Bronchial epithelial cell (primary cell): Measurements from ENCODE around the gene FOXRED2. TPM values are rescaled to one million over a fixed set of nuclear protein-coding genes. Genes with fewer than 3 reads are reported as not detected.
"Not testable (repeated sequence)": the region's sequence is repeated elsewhere in the genome, so short reads cannot be mapped to it uniquely, and the experiment has no call there.

Source experiments
- DNase-seq: peaks from one replicate; pipeline ENCODE4 v3.0.0-alpha.2; 2010; ENCODE audit warnings: low read depth
- FAIRE-seq: peaks from 2 replicates; lab custom pipeline; 2011; peaks lifted over from hg19 to GRCh38; lab: Jason Lieb, UNC
- H3K27me3 ChIP-seq: 2 replicates; pipeline ENCODE4 v1.5.1; 2011; ENCODE audit warnings: low read length; ENCODE audit not compliant: control insufficient read depth, insufficient read depth
- H3K36me3 ChIP-seq: 2 replicates; pipeline ENCODE4 v1.5.1; 2011; ENCODE audit warnings: low read length; ENCODE audit not compliant: control insufficient read depth, insufficient read depth
- H3K4me3 ChIP-seq: 2 replicates; pipeline ENCODE4 v1.5.1; 2011; ENCODE audit warnings: mild to moderate bottlenecking, low read depth, low read length, control low read depth
- total RNA-seq: library from RNA; depleted of rRNA; stranded (reverse); fragments of >200 nt; gene quantifications from 2 replicates; pipeline ENCODE4 v1.2.1, GENCODE V29; 2014
- TF ChIP-seq, protein P1 (sequence below): IDR thresholded peaks from 2 replicates; pipeline ENCODE4 v1.5.1; 2011; ENCODE audit warnings: mild to moderate bottlenecking, moderate library complexity, low read length, control low read depth, inconsistent platforms; ENCODE audit not compliant: insufficient read depth, severe bottlenecking

The FOXRED2 gene
- total RNA-seq, 1 donor from 2014 or later = 1.6 TPM

DNA sequence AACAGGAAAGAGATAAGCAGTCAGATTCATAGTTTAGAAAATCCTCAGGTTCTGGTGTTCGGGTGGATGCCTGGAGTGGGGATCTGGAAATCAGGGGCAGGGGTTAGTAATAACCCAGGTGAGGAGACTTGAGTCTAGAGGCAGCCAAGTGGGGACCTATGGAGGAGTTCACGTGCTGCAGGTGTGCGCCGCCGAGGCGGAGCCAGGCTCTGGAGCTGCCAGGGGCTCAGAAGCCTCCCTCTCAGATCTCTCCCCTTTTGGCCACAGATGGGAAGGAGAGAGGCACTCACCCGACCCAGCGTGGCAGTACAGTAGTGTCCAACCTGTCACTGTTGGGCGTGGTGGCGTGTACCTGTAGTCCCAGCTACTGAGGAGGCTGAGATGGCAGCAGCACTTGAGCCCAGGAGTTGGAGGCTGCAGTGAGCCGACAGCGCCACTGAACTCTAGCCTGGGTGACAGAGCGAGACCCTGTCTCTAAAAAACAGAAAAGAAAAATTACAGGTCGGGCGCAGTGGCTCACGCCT is 52.9 kb downstream of the FOXRED2 start:
- TF ChIP-seq, protein P1, sequence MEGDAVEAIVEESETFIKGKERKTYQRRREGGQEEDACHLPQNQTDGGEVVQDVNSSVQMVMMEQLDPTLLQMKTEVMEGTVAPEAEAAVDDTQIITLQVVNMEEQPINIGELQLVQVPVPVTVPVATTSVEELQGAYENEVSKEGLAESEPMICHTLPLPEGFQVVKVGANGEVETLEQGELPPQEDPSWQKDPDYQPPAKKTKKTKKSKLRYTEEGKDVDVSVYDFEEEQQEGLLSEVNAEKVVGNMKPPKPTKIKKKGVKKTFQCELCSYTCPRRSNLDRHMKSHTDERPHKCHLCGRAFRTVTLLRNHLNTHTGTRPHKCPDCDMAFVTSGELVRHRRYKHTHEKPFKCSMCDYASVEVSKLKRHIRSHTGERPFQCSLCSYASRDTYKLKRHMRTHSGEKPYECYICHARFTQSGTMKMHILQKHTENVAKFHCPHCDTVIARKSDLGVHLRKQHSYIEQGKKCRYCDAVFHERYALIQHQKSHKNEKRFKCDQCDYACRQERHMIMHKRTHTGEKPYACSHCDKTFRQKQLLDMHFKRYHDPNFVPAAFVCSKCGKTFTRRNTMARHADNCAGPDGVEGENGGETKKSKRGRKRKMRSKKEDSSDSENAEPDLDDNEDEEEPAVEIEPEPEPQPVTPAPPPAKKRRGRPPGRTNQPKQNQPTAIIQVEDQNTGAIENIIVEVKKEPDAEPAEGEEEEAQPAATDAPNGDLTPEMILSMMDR = no peak
- FAIRE-seq (no peak), DNase-seq (no peak)
- Histone ChIP-seq H3K36me3 (no peaks in the 10 kb centered on the region), H3K4me3 (no peak overlapping the region), H3K27me3 (no peaks in the 10 kb centered on the region)

DNA sequence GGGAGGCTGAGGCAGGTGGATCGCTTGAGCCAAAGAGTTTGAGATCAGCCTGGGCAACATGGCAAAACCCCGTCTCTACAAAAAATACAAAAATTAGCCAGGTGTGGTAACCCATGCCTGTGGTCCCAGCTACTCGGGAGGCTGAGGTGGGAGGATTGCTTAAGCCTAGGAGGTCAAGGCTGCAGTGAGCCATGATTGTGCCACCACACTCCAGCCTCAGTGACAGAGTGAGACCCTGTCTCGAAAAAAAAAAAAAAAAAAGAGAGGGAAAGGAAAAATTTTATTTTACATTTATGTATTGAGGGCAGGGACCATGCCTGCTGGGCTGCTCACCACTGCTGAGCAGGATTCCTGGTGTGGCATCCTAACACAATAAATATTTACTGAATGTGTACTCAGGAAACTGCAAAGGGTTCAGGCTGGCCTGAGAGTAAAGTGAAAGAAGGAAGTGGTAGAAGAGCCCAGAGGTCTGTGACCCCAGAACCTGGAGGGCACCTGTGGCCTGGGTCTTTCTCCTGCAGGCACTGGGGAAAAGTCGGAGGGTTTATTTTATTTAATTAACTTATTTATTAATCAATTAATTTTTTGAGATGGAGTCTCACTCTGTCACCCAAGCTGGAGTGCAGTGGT is 53.7 kb downstream of the FOXRED2 start:
- H3K4me3 ChIP-seq, DNase-seq, FAIRE-seq: not testable (repeated sequence)

DNA sequence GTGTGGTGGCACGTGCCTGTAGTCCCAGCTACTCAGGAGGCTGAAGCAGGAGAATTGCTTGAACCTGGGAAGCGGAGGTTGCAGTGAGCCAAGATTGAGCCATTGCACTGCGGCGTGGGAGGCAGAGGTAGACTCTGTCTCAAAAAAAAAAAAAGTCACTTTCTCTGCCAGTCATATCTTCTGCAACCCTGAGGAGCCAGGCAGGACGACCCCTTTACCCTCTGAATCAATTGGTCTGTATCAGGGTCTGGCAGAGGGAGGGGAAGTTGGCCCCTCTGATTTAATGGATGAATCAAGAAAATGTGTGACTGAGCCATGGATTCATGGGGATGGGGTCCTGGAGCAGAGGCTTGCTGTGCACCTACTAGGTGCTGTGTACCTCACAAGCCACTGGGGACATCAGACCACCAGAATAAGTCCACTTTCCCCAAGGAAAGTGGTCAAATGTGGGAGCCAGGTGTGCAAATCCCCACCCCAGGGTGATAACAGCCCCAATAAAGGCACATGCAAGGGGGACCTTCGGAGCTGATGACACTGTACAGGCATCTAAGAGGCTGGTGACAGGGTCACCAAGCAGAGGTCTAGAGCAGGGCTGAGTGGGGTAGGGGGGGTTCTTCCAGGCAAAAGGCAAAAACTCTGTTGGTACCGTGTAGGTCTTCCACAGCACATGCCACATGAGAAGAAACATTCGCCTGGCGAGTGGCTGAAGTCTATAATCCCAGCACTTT is 54.4 kb downstream of the FOXRED2 start:
- TF ChIP-seq, protein P1 = no peak
- FAIRE-seq (no peak), DNase-seq (no peak)
- Histone ChIP-seq H3K27me3 (no peaks in the 10 kb centered on the region), H3K36me3 (no peaks in the 10 kb centered on the region), H3K4me3 (no peak overlapping the region)

More for the DNA sequence above, 53.7 kb downstream of the FOXRED2 start:
- H3K27me3 ChIP-seq, H3K36me3 ChIP-seq: not testable (repeated sequence)

DNA sequence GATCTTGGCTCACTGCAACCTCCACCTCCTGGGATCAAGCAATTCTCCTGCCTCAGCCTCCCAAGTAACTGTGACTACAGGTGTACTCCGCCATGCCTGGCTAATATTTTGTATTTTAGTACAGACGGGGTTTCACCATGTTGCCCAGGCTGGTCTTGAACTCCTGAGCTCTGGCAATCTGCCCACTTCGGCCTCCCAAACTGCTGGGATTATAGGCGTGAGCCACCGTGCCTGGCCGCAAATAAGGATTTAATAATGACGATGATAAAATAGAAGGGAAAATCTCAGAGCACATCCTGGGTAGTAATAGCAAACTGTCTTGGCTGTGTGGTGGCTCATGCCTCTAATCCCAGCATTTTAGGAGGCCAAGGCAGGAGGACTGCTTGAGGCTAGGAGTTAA is 55.9 kb downstream of the FOXRED2 start:
- not testable (repeated sequence) for H3K4me3 ChIP-seq, DNase-seq, H3K27me3 ChIP-seq, FAIRE-seq, H3K36me3 ChIP-seq

DNA sequence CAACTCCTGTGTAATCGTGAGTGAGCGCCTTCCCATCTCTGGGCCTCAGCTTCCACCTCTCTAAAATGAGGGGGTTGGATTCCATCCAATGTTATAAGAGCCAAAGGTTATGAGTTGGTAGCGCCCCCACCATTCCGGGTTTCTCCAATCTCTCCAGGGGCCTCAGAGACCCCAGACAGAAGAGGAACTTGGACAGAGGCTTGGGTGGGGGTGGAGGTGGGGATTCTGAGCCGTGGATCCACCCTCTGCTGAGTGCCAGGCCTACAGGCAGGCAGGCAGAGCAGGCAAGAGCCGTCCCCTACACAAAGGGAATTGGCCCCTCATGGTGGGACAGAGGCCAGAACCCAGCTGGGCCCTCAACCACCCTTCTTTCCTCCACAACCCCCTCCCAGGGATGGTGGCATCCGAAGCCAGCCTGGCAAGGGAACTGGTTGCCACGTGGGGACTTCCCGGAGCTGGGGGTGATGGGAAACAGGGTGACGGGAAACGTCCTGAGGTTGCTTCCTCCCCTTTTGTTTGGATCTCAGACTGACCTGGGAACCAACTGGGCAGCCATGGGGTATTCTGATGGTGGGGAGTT is 57.2 kb downstream of the FOXRED2 start:
- TF ChIP-seq, protein P1 = no peak
- DNase-seq (no peak), FAIRE-seq (no peak)
- no peak overlapping the region for H3K4me3 ChIP-seq
- H3K27me3 ChIP-seq = no peaks in the 10 kb centered on the region
- no peaks in the 10 kb centered on the region for H3K36me3 ChIP-seq

DNA sequence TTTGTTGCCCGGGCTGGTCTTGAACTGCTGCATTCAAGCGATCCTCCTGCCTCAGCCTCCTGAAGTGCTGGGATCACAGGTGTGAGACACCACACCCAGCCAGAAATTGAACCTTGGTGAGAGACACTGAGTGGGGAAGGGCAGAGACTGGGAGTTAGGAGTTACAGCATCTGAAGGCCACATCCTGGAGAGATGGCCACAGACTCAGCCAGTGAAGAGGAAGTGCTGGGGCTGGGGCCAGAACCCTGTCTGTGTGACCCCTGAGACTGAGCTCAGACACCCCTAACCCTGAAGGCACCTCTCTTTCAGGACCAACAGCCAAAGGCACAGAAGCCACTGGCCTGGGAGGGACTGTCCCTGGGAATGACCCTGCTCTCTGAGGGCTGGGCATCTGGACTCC is 59.2 kb downstream of the FOXRED2 start:
- no peaks in the 10 kb centered on the region for H3K27me3 ChIP-seq
- DNase-seq (no peak), FAIRE-seq (no peak)
- TF ChIP-seq, protein P1 = no peak
- no peak overlapping the region for H3K4me3 ChIP-seq
- no peaks in the 10 kb centered on the region for H3K36me3 ChIP-seq
